H1 (cell line): ENCODE data around the gene WWC2. TPM values are rescaled to one million over a fixed set of nuclear protein-coding genes. Genes with fewer than 3 reads are reported as not detected.

Experiments
- CTCF ChIA-PET: fragments of 300-600 bp; sonication (Branson Sonifier 250); formaldehyde crosslinking; loops from one replicate; lab custom pipeline; 2021; ENCODE audit not compliant: partially characterized antibody; lab: Charles Lee
- POLR2A ChIA-PET: fragments of 300-600 bp; sonication (Branson Sonifier 250); formaldehyde crosslinking; loops from one replicate; lab custom pipeline; 2021; ENCODE audit warnings: inconsistent platforms; ENCODE audit not compliant: partially characterized antibody; lab: Charles Lee
- DNase-seq, 2 experiments: peaks; one replicate each; pipeline versions ENCODE4 v3.0.0 to v3.0.0-alpha.2; 2010 to 2022; ENCODE audit warnings: low spot score in 2 of 2, low read depth in 1 of 2, mixed read lengths in 1 of 2
- FAIRE-seq: peaks from 2 replicates; lab custom pipeline; 2011; peaks lifted over from hg19 to GRCh38; lab: Jason Lieb, UNC
- H2AFZ ChIP-seq: 2 replicates; pipeline ENCODE4 v1.8.1; 2012; ENCODE audit warnings: low read length, inconsistent platforms
- H2AK5ac ChIP-seq: 2 replicates; pipeline ENCODE4 v1.6.1; 2013; ENCODE audit warnings: low read depth, low read length
- H2BK120ac ChIP-seq: replicated peaks from 2 replicates; pipeline ENCODE3; 2013; ENCODE audit warnings: low read depth, low read length, inconsistent platforms
- H2BK12ac ChIP-seq: 2 replicates; pipeline ENCODE4 v1.6.1; 2013; ENCODE audit warnings: low read depth, low read length
- H2BK15ac ChIP-seq: 2 replicates; pipeline ENCODE4 v1.6.1; 2013; ENCODE audit warnings: low read length
- H2BK20ac ChIP-seq: 2 replicates; pipeline ENCODE4 v1.6.1; 2013; ENCODE audit warnings: low read length
- H2BK5ac ChIP-seq: 2 replicates; pipeline ENCODE4 v1.6.1; 2013; ENCODE audit warnings: low read depth, low read length
- H3K14ac ChIP-seq: 2 replicates; pipeline ENCODE4 v1.6.1; 2013; ENCODE audit warnings: inconsistent platforms; ENCODE audit not compliant: insufficient read length
- H3K18ac ChIP-seq: 2 replicates; pipeline ENCODE4 v1.6.1; 2013; ENCODE audit warnings: low read length; ENCODE audit errors: extremely low read depth
- H3K23ac ChIP-seq: 2 replicates; pipeline ENCODE4 v1.6.1; 2013; ENCODE audit warnings: inconsistent platforms; ENCODE audit not compliant: insufficient read length
- H3K23me2 ChIP-seq: 2 replicates; pipeline ENCODE4 v1.6.1; 2013; ENCODE audit warnings: low read depth, low read length
- H3K27ac ChIP-seq: 2 replicates; pipeline ENCODE4 v1.6.1; 2011; ENCODE audit warnings: low read depth, low read length, inconsistent platforms
- H3K27me3 ChIP-seq, 4 experiments: replicated peaks in 1 of 4; 1 replicate in 1 of 4; 2 replicates in 3 of 4; pipeline versions ENCODE4 v1.6.1 to v1.8.1; 2011 to 2013; ENCODE audit warnings: low read length in 3 of 4, mild to moderate bottlenecking in 3 of 4, inconsistent platforms in 2 of 4, mixed read lengths in 2 of 4, moderate library complexity in 1 of 4; ENCODE audit not compliant: control insufficient read depth in 3 of 4, insufficient read depth in 3 of 4; ENCODE audit errors: extremely low read depth in 1 of 4
- H3K36me3 ChIP-seq, 4 experiments: 2 replicates each; pipeline versions ENCODE4 v1.6.1 to v1.8.1; 2011 to 2013; ENCODE audit warnings: mild to moderate bottlenecking in 4 of 4, low read length in 3 of 4, moderate library complexity in 2 of 4, control low read depth in 1 of 4, inconsistent platforms in 1 of 4; ENCODE audit not compliant: insufficient read depth in 4 of 4, control insufficient read depth in 2 of 4
- H3K4ac ChIP-seq: replicated peaks from 2 replicates; pipeline ENCODE3; 2013; ENCODE audit warnings: low read length, low read depth, mixed read lengths, inconsistent platforms; ENCODE audit not compliant: insufficient read length
- H3K4me1 ChIP-seq, 4 experiments: replicated peaks in 1 of 4; 1 replicate in 1 of 4; 2 replicates in 3 of 4; pipeline versions ENCODE4 v1.6.1 to v1.8.1; 2011 to 2013; ENCODE audit warnings: low read length in 3 of 4, inconsistent platforms in 2 of 4, mixed read lengths in 1 of 4; ENCODE audit not compliant: insufficient read depth in 4 of 4, control insufficient read depth in 3 of 4
- H3K4me2 ChIP-seq, 2 experiments: 2 replicates each; pipeline versions ENCODE4 v1.6.1 to v1.8.1; 2011 to 2013; ENCODE audit warnings: low read depth in 2 of 2, low read length in 2 of 2, control low read depth in 1 of 2, inconsistent platforms in 1 of 2, mild to moderate bottlenecking in 1 of 2; ENCODE audit not compliant: insufficient read depth in 1 of 2
- H3K4me3 ChIP-seq, 4 experiments: fragments of 200-600, 300-600 bp in 1 of 4; sonication (generic), shearing (Covaris generic), sonication (Bioruptor Twin) in 1 of 4; 2 replicates each; pipeline versions ENCODE4 v1.5.1 to v1.8.1; 2011 to 2016; ENCODE audit warnings: low read length in 4 of 4, low read depth in 3 of 4, control low read depth in 2 of 4, inconsistent platforms in 2 of 4, mild to moderate bottlenecking in 2 of 4, mixed read lengths in 1 of 4, moderate library complexity in 1 of 4; ENCODE audit not compliant: insufficient read depth in 2 of 4; ENCODE audit errors: extremely low read depth in 1 of 4
- H3K56ac ChIP-seq: replicated peaks from 2 replicates; pipeline ENCODE3; 2013; ENCODE audit warnings: low read depth, mild to moderate bottlenecking, mixed read lengths, low read length, inconsistent platforms; ENCODE audit not compliant: insufficient read length
- H3K79me1 ChIP-seq: 2 replicates; pipeline ENCODE4 v1.6.1; 2013; ENCODE audit warnings: low read depth, low read length, control low read depth
- H3K79me2 ChIP-seq, 2 experiments: 2 replicates each; pipeline versions ENCODE4 v1.6.1 to v1.8.1; 2012 to 2013; ENCODE audit warnings: low read length in 2 of 2, mild to moderate bottlenecking in 2 of 2, inconsistent platforms in 1 of 2; ENCODE audit not compliant: insufficient read depth in 2 of 2, control insufficient read depth in 1 of 2
- H3K9ac ChIP-seq, 4 experiments: replicated peaks in 1 of 4; 1 replicate in 1 of 4; 2 replicates in 3 of 4; pipeline versions ENCODE4 v1.6.1 to v1.8.1; 2011 to 2013; ENCODE audit warnings: low read depth in 3 of 4, low read length in 3 of 4, control low read depth in 2 of 4, mild to moderate bottlenecking in 2 of 4, moderate library complexity in 2 of 4, inconsistent platforms in 1 of 4; ENCODE audit errors: extremely low read depth in 1 of 4
- H3K9me3 ChIP-seq, 2 experiments: 2 replicates each; pipeline versions ENCODE4 v1.6.1 to v1.8.1; 2012 to 2013; ENCODE audit warnings: mild to moderate bottlenecking in 2 of 2, moderate library complexity in 2 of 2, control low read depth in 1 of 2, inconsistent platforms in 1 of 2, low read depth in 1 of 2, low read length in 1 of 2, mixed read lengths in 1 of 2; ENCODE audit not compliant: insufficient read depth in 2 of 2
- H4K20me1 ChIP-seq, 2 experiments: replicated peaks in 1 of 2; 2 replicates each; pipeline versions ENCODE3 to v1.8.1; 2011 to 2013; ENCODE audit warnings: inconsistent platforms in 2 of 2, low read length in 2 of 2, mild to moderate bottlenecking in 1 of 2; ENCODE audit not compliant: insufficient read depth in 2 of 2, control insufficient read depth in 1 of 2
- H4K5ac ChIP-seq: 2 replicates; pipeline ENCODE4 v1.6.1; 2013; ENCODE audit warnings: low read length, low read depth, mixed read lengths, inconsistent platforms; ENCODE audit not compliant: insufficient read length
- H4K8ac ChIP-seq: 2 replicates; pipeline ENCODE4 v1.8.0; 2013; ENCODE audit warnings: mild to moderate bottlenecking, moderate library complexity, low read length, inconsistent platforms; ENCODE audit not compliant: insufficient read depth; ENCODE audit errors: extremely low read depth
- H4K91ac ChIP-seq: replicated peaks from 2 replicates; pipeline ENCODE3; 2013; ENCODE audit warnings: low read length, mixed read lengths, inconsistent platforms; ENCODE audit not compliant: insufficient read length
- ATF3 ChIP-seq: IDR thresholded peaks from 2 replicates; pipeline ENCODE4 v1.6.1; 2011; ENCODE audit warnings: low read depth, mild to moderate bottlenecking, low read length; ENCODE audit not compliant: insufficient read depth
- SIRT6 ChIP-seq: IDR thresholded peaks from one replicate; pipeline ENCODE4 v1.7.1; 2012; ENCODE audit warnings: low read length, inconsistent platforms
- WGBS, 2 experiments: shearing (Covaris generic) in 1 of 2; methylation state at CpG; one replicate each; pipeline versions ENCODE4 v1.1.6 to v1.1.7; 2013 to 2015; ENCODE audit warnings: low lambda C conversion rate in 2 of 2, mixed read lengths in 2 of 2, inconsistent platforms in 1 of 2, low coverage in 1 of 2, missing lambda C conversion rate in 1 of 2; ENCODE audit not compliant: insufficient replicate concordance in 2 of 2, insufficient coverage in 1 of 2, insufficient read length in 1 of 2; ENCODE audit errors: extremely low coverage in 1 of 2, missing lambda C conversion rate in 1 of 2; 5-methylcytosine and 5-hydroxymethylcytosine counted together
- polyA plus RNA-seq, 7 experiments: library from polyadenylated mRNA; depleted of rRNA in 3 of 7; stranded (reverse) in 5 of 7; unstranded in 2 of 7; fragments of >200 nt in 5 of 7; fragments of 200-250 nt in 2 of 7; gene quantifications; 1 replicate in 5 of 7; 2 replicates in 1 of 7; 4 replicates in 1 of 7; pipeline versions ENCODE4 v1.2.1 to v1.2.3, GENCODE V29; 2011 to 2013; ENCODE audit warnings: missing spikeins in 2 of 7, mixed read lengths in 2 of 7
- total RNA-seq: library from RNA; stranded (reverse); fragmentation: NEBNext Ultra II Directional; extraction: Animal tissue kit (Norgen Biotek cat#: 25700); gene quantifications from 2 replicates; pipeline ENCODE4 v1.2.1, GENCODE V29; 2021

The WWC2 gene
- total and polyA plus RNA-seq, 2 of the 8 experiments (the other 6 are each of a cell fraction or from before 2014, with no cell fraction given) = 17.6 to 135 TPM

- Histone ChIP-seq H3K4me2 (peak overlapping the region; percentile 29 to 45; a peak in 3 of 4 replicates), H3K4me1 (peaks cover 3 to 37% (median 18%) of the 10 kb centered on the region in 4 experiments)
- POLR2A ChIA-PET = interaction anchor here (0.6 to 6.4 kb wide), 3 partner anchors 43 to 83 kb away, joined by 3 to 38 read pairs (median 3); partner anchors contain the start of gene WWC2
- TF ChIP-seq ATF3 = no peak
- no peak for TF ChIP-seq SIRT6
These were observed 82.0 kb downstream of the WWC2 start for GRCh38 chr4:183181081-183181480.

More at GRCh38 chr4:183181081-183181480, 82.0 kb downstream of the WWC2 start:
- Histone ChIP-seq H4K91ac (no peak overlapping the region), H2BK120ac (no peak overlapping the region), H2AFZ (no peak overlapping the region), H3K79me1 (0 out of 2 replicates have a peak, but pooled peaks cover 2% of the 10 kb centered on the region), H2BK15ac (no peak overlapping the region), H3K4ac (no peak overlapping the region), H3K9ac (no peak overlapping the region), H3K4me3 (peak overlapping the region in 1 of 4 experiments; percentile 25; a peak in 1 of 8 replicates), H2BK20ac (no peak overlapping the region), H3K27me3 (no peaks in the 10 kb centered on the region), H3K18ac (no peak overlapping the region), H3K23me2 (no peaks in the 10 kb centered on the region), H3K23ac (no peak overlapping the region), H4K8ac (no peak overlapping the region), H3K79me2 (peaks cover 4 to 81% of the 10 kb centered on the region in 2 experiments; a peak in 3 of 4 replicates), H2AK5ac (no peak overlapping the region), H3K36me3 (no peaks in the 10 kb centered on the region), H4K20me1 (peaks cover 0 to 2% of the 10 kb centered on the region in 2 experiments), H3K56ac (no peak overlapping the region), H3K27ac (no peak overlapping the region), H3K14ac (no peak overlapping the region), H2BK12ac (no peak overlapping the region; the same call in 1 of the 2 replicates), H3K9me3 (peaks cover 0 to 5% of the 10 kb centered on the region in 2 experiments; a peak in 1 of 4 replicates), H2BK5ac (no peak overlapping the region), H4K5ac (no peak overlapping the region)
- peak; percentile 50 for FAIRE-seq
- CTCF ChIA-PET = interaction anchor here (0.7 to 2.0 kb wide), 5 partner anchors 26 to 107 kb away, joined by 4 to 5 read pairs (median 4); no protein-coding TSS in a partner anchor
- 67% methylated on average over 3 of the region's 3 CpGs; no CpG with 5 or more reads in 1 of the 2 experiments for WGBS, 2 experiments
- DNase-seq = no peak
